Ovary (tissue), 3 donors: ENCODE data around the gene LRP2.

Experiments
- CTCF ChIP-seq, 3 donors: fragments of 450-650 bp in 2 of 3; fragments of 200-600 bp in 1 of 3; IDR thresholded peaks; one replicate each; pipeline versions ENCODE4 v1.5.1 to v1.8.0; 2016 to 2022; ENCODE audit warnings: antibody characterized with exemption in 3 of 3, mild to moderate bottlenecking in 1 of 3
- EP300 ChIP-seq: sonication (generic); formaldehyde crosslinking; IDR thresholded peaks from one replicate; pipeline ENCODE4 v1.6.1; 2017; ENCODE audit warnings: antibody characterized with exemption
- POLR2A ChIP-seq: fragments of 450-650 bp; IDR thresholded peaks from one replicate; pipeline ENCODE4 v1.6.1; 2017; ENCODE audit warnings: antibody characterized with exemption, mild to moderate bottlenecking, moderate library complexity
- donor health status: DM: no; HTN: no; CAD: no.

- no peak for TF ChIP-seq CTCF (IDR thresholded peaks at IDR 0.05)
- no peak for TF ChIP-seq EP300
- no peak for TF ChIP-seq POLR2A
Measured at GRCh38 chr2:169360984-169361705, 1.2 kb downstream of the LRP2 start.
